IPS-18c (cell line): ENCODE results near the gene NHSL1.

ENCODE experiments used
- H3K4me3 ChIP-seq: 2 replicates; pipeline ENCODE4 v1.7.0; 2013; ENCODE audit warnings: low read depth, mild to moderate bottlenecking, low read length, moderate library complexity; ENCODE audit not compliant: insufficient read depth
- H3K9me3 ChIP-seq: one replicate; pipeline ENCODE4 v1.6.1; 2013; ENCODE audit warnings: mild to moderate bottlenecking, low read length, moderate library complexity; ENCODE audit not compliant: control insufficient read depth, insufficient read depth

Gene NHSL1

DNA sequence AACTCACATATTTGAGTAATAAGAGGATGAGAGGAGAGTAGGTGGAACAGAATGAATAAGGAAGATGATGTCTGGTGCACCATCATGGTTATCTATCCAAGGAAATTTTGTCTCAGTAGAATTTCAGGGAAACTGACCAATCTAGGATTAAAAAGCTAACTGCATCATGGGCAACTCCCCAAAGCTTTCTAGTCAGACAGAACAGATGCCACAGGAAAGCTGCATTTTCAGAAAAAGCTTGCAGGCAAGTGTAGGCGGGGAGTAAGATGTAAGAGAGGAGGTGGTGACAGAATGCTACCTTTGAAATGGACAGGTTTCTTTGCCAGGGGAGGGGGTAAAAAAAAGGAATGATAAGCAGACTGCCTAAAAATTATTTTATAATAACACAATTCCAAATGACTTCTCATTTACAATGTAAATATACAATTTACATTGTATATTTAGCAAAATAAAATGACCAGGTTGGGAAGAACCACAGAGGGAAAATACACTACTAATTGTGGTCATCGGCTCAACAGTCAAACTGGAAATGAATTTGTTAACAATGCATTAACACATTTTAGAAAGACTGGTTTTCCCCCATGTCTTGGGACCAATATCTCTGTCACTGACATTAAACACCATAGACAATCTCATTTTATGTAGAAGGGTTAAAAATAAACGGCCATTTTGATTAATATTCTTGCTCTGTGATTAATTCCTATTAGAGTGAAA, 15.1 kb downstream of the NHSL1 start:
- no peak overlapping the region for H3K4me3 ChIP-seq
- H3K9me3 ChIP-seq = no peaks in the 10 kb centered on the region

DNA sequence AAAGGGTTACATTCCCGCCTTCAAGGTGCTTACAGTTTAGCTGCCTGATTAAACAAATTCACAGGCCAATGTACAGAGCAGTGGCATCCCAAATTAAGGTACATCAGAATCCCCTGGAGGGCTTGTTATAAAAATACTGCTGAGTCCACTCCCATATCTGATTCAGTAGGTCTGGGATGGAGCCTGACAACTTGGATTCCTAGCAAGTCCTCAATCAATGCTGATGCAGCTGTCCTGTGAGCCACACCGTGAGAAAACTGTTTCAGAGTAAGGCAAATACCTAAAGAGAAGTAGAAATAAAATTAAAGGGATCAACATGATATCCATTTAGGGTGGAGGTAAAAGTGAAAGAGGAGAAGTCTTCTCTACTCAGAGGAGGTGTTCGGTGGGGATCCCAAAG, 16.5 kb downstream of the NHSL1 start:
- H3K4me3 ChIP-seq = no peak overlapping the region
- no peaks in the 10 kb centered on the region for H3K9me3 ChIP-seq

DNA sequence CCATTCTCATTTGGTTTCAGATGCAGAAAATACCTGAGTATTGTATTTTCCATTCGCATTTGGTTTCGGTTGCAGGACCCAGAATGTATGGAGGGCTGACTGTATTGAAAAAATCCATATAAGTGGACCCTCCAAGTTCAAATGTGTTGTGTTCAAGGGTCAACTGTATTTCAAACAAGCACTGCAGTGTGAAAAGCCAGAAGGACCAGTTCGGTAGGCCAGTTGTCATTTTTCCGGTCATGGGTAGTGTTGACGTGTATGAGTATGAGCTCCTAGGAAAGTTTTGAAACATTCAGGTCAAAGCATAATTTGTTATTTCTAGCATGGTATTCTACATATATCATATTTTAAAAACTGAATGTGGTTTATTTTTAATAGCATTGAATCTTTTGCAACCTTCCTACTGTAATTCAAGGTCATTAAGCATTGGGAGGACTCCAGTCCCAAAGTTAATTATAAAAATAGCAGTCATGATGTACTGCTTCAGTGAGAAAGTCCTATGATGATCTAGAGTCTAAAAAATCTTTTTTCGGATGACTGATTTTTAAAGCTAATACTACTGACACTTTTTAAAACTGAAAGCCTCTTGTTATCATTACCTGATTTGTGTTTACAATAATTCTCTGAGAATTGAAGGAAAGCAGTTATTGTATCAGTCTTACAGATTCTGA, 18.9 kb downstream of the NHSL1 start:
- no peaks in the 10 kb centered on the region for H3K9me3 ChIP-seq

DNA sequence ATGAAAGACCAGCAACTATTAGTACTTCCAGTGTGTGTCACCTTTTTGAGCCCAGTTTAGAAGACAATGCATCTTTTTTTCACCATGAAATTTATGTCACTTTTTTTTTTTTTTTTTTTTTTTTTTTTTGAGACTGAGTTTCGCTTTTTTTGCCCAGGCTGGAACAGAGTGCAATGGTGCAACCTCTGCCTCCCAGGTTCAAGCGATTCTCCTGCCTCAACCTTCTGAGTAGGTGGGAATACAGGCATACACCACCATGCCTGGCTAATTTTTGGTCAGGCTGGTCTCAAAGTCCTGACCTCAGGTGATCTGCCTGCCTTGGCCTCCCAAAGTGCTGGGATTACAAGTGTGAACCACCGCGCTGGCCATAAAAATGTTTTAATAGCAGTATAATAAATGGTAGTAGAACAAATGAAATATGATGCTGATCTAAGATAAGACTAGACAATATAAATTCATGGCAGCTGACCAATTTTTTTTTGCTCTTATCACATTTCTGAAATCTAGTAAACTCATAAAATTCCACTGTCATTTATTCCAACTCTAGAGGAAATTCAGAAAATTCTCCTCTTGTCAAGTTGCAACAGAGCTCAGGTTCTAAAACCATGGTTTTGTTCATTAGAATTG, 21.3 kb downstream of the NHSL1 start:
- no peaks in the 10 kb centered on the region for H3K9me3 ChIP-seq
- no peak overlapping the region for H3K4me3 ChIP-seq

More for the DNA sequence above, 18.9 kb downstream of the NHSL1 start:
- H3K4me3 ChIP-seq = no peak overlapping the region

DNA sequence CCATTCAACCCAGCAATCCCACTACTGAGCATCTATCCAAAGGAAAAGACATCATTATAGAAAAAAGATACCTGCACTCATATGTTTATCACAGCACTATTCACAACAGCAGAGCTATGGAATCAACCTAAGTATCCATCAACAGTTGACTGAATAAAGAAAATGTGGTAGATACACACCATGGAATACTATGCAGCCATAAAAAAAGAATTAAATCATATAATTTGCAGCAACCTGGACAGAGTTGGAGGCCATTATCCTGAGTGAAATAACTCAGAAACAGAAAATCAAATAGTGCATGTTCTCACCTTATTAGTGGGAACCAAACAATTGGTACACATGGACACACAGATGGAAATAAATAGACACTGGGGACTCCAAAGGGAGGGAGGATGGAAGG, 23.2 kb downstream of the NHSL1 start:
- no peaks in the 10 kb centered on the region for H3K9me3 ChIP-seq
- H3K4me3 ChIP-seq = no peak overlapping the region

DNA sequence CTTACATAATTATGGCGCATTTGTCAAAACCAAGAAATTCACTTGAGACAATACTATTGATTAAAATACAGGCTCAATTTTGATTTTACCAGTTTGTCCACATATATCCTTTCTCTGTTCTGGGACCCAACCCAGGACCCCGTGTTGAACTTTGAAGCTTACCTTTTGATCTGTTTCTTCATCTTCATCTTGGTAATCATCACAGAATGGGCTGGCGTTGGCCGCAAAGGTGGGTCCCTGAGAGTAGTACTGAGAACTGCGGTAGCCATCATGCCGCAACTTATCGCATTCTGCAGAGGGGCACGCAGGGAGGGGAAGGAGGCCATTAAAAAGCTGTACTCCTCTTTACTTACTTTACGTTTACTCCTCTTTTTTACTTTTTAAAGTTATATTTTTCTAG, 26.1 kb downstream of the NHSL1 start:
- H3K4me3 ChIP-seq = no peak overlapping the region
- no peaks in the 10 kb centered on the region for H3K9me3 ChIP-seq

DNA sequence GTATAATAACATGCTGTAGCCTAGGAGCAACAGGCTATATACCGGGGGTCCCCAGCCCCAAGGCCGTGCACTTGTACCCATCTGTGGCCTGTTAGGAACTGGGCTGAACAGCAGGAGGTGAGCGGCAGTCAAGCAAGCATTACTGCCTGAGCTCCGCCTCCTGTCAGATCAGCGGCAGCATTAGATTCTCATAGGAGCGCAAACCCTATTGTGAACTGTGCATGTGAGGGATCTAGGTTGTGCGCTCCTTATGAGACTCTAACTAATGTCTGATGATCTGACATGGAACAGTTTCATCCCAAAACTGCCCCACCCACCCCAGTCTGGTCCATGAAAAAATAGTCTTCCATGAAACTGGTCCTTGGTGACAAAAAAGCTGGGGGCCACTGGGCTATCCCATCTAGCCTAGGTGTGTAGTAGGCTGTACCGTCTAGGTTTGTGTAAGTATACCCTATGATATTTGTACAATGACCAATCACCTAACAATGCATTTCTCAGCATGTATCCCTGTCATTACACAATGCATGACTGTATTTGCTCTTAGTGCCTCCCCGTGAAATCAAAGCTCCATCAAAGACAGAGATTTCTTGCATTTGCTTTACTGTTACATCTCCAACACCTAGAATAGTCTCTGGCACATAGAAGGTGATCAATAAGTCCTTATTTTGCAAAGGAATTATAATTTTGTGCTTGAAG, 30.8 kb downstream of the NHSL1 start:
- no peak overlapping the region for H3K4me3 ChIP-seq
- no peaks in the 10 kb centered on the region for H3K9me3 ChIP-seq

DNA sequence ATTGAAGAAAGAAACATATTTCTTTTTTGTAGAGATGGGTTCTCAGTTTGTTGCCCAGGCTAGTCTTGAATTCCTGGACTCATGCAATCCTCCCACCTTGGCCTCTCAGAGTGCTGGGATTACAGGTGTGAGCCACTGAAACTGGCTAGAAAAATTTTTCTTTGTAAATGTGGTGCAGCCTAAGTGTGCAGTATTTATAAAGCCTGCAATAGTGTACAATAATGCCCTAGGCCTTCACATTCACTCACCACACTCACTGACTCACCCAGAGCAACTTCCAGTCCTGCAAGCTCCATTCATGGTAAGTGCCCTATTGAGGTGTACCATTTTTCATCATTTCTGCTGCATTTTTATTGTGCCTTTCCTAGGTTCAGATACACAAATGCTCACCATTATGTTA, 31.4 kb downstream of the NHSL1 start:
- H3K9me3 ChIP-seq = no peaks in the 10 kb centered on the region

DNA sequence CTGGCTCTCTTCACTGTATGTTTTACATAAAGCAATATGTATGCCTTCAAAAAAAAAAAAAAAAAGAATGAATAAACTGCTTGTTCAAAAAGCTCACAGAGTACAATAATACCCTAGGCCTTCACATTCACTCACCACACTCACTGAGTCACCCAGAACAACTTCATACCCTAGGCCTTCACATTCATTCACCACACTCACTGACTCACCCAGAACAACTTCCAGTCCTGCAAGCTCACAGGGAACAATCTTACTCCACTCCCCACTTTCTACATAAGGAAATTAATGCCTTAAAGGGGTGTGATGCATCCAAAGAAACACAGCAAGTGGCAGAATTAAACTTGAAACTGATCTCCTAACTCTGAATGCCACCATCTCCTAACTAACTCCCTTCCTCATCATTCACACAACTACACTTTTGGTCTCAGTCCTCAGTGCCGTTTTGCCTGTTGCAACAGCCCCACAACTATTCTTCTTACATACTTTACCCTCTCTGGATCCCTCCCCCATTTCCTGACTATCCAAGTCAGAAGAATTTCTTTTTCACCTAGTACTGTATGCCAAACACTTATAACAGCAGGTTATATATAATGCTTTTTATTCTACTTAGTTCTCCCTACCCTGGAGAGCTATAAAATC, 34.2 kb downstream of the NHSL1 start:
- H3K4me3 ChIP-seq = no peak overlapping the region
- no peaks in the 10 kb centered on the region for H3K9me3 ChIP-seq

More for the DNA sequence above, 31.4 kb downstream of the NHSL1 start:
- H3K4me3 ChIP-seq = no peak overlapping the region

DNA sequence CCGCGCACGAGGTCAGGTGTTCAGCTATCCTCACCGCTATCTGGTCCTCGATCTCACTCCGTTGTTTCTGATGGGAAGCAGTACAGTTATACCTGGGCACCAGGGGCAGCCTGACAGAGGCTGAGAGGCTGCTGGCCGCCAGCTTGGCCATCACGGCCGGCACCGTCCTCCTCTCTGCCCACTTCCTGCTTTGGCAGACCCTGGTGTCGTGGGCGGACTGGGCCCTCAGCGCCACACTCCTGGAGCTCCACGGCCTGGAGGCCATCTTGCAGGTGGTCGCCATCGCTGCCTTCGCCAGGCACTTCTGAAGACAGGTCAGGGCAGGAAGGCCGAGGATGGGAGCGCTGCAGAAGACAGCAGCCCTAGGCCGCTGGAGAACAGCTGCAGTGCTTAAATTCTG, 35.2 kb downstream of the NHSL1 start:
- Histone ChIP-seq H3K9me3 (no peaks in the 10 kb centered on the region), H3K4me3 (no peak overlapping the region)

DNA sequence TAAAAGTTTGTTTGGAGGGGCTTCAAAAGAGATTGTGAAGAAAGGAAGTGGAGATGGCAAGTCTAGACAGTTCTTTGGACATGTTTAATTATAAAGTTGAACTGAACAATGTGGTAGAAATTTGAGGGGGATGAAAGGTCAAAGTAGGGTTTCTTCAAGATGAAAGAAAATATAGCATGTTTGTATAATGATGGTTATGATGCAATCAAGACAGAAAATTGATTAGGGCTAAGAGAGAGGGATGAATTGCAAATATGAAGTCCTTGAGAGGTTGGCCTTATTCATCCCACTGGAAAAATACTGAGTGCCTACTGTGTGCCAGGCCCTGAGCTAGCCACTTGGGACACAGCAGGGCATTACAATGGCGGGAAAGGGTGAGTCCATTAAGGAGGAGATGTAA, 37.6 kb downstream of the NHSL1 start:
- Histone ChIP-seq H3K4me3 (no peak overlapping the region), H3K9me3 (no peaks in the 10 kb centered on the region)

DNA sequence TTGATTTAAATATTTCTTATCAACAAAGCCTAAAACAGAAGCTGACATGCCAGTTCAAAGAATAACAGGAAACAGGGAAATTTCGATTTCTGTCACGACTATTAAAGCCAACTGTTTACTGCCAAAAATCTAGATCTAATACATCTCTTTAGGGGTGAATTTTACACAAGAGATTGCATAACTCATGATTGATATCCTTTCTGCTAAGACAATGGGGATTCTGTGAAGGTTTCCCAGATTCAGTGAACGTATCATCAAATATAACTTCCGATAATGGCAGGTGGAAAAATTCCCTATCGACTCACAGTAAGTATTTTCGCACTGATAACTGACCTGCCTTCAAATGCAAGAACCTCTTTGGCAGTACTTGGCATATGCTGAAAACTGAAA, 42.9 kb downstream of the NHSL1 start:
- Histone ChIP-seq H3K9me3 (no peaks in the 10 kb centered on the region), H3K4me3 (no peak overlapping the region)

DNA sequence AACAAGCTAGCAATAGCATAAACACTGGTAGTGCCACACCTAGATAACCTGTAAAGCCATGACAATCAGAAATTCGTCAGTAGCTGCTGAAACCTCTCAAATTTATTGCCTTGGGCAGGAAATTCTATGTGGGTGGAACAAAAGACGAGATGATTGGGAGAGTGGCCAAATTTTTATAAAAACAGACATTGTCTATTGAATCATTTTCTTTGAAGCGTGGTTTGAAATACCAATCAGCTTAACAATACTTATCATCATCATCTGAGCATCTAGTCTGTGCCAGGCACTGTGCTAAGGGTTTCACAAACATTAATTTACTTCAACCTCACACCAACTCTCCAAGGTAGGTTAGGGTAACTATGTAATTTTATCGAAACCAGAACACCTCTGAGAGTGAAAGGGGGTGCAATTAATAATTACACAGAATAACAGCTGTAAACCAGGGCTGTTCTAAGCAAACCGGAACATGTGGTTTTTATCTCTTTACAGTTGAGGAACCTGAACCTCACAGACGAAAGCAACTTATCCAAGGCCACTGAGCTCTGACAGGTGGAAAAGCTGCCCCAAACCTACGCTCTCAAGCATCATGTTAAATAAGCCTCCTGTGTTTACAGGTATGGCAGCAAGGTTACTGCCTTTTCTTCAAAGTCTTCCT, 43.4 kb downstream of the NHSL1 start:
- H3K9me3 ChIP-seq = no peaks in the 10 kb centered on the region
- no peak overlapping the region for H3K4me3 ChIP-seq

DNA sequence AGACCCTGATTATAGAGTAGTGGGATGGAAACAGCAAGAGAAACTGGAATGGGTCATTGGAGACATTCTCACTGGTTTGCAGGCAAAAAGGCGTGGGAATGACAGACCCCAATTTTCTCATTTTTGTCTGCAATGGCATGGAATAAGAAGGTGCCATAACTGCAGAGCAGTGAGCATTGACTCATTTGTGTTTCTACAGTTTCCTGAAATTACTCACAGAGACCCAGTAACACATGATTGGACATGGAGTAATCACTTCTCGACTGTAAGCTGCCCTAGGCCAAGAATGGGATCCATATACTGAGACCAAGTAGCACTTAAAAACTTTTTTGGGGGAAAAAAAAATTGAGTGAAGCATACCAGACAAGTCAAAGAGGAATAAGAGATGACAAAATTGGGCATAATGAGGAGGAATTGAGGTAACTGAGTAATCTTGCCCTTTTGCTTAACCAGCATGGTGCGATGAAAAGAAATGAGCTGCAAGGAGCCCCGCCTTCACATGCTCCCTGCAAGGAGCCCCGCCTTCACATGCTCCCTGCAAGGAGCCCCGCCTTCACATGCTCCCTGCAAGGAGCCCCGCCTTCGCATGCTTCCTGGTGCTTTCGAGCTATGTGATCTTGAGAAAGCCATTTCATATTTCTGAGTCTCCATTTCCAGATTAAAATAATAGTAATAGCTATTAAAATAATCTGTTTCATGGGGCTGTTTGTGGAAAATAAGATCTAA, 44.1 kb downstream of the NHSL1 start:
- H3K9me3 ChIP-seq = no peaks in the 10 kb centered on the region
- H3K4me3 ChIP-seq = no peak overlapping the region

DNA sequence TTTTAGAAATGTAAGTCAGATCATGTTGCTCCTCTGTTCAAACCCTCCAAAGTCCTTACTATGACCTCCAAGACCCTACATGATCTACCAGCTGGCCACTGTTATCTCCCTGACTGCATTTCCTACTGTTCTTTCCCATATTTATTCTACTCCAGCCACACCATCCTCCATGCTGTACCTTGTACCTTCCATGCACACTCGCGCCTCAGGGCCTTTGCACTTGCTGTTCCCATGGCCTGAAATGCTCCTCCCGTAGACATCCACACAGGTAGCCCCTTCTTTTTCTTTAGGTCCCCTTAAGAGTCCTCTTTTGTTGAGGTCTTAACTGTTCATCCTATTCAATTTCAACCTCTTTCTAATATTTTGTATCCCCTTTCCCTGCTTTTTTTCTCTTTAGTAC, 48.3 kb downstream of the NHSL1 start:
- Histone ChIP-seq H3K9me3 (no peaks in the 10 kb centered on the region), H3K4me3 (no peak overlapping the region)

DNA sequence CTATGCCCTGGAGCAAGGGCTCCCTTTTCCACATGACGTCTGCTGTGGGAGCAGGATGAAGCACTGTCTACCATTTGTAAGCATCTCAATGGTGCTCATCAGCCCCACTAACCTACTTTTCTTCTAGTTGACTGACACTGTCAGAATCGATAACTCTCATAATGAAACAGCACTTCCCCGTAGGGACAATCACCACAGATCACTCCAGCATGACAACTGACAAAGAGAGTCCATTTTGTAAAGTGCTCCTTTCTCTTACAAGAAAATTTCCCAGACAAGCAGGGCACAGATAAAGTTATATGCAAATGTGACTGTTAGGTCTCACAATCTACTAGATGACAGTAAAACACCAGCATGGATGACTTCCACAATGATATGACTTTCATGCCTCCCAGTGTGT, 48.8 kb downstream of the NHSL1 start:
- no peaks in the 10 kb centered on the region for H3K9me3 ChIP-seq

More for the DNA sequence above, 48.8 kb downstream of the NHSL1 start:
- H3K4me3 ChIP-seq = no peak overlapping the region
